Measurements from ENCODE around the gene SLC27A6. TPM values are rescaled to one million over a fixed set of nuclear protein-coding genes. Genes with fewer than 3 reads are reported as not detected.

The SLC27A6 gene
- total RNA-seq, 1 donor from 2014 or later: 1.1 TPM

DNA sequence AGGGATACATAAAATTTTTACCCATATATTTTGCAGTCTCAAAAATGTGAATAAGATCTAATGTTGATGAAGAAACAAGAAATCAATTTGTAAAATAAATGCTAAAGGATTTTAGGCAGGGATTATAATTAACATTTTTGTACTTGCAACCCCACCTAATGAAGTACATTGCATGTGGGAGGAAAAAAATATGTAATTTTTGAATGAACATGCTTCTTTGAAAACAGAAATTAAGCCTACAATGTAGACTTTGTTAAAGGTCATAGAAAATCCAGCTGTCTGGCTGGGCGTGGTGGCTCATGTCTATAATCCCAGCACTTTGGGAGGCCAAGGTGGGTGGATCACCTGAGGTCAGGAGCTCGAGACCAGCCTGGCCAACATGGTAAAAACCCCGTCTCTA is 15.6 kb downstream of the SLC27A6 start:
- Histone ChIP-seq H3K27me3 (ENCODE audit: control insufficient read depth, insufficient read depth, low read length) (no peaks in the 10 kb centered on the region), H3K36me3 (ENCODE audit: control insufficient read depth, insufficient read depth, low read length) (no peaks in the 10 kb centered on the region), H3K4me3 (ENCODE audit: low read depth, low read length) (no peak overlapping the region)
- TF ChIP-seq, protein P1, sequence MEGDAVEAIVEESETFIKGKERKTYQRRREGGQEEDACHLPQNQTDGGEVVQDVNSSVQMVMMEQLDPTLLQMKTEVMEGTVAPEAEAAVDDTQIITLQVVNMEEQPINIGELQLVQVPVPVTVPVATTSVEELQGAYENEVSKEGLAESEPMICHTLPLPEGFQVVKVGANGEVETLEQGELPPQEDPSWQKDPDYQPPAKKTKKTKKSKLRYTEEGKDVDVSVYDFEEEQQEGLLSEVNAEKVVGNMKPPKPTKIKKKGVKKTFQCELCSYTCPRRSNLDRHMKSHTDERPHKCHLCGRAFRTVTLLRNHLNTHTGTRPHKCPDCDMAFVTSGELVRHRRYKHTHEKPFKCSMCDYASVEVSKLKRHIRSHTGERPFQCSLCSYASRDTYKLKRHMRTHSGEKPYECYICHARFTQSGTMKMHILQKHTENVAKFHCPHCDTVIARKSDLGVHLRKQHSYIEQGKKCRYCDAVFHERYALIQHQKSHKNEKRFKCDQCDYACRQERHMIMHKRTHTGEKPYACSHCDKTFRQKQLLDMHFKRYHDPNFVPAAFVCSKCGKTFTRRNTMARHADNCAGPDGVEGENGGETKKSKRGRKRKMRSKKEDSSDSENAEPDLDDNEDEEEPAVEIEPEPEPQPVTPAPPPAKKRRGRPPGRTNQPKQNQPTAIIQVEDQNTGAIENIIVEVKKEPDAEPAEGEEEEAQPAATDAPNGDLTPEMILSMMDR (IDR thresholded peaks at IDR 0.05; ENCODE audit: insufficient read depth, low read length, severe bottlenecking): no peak
- DNase-seq (ENCODE audit: low read depth) (no peak), FAIRE-seq (no peak)

DNA sequence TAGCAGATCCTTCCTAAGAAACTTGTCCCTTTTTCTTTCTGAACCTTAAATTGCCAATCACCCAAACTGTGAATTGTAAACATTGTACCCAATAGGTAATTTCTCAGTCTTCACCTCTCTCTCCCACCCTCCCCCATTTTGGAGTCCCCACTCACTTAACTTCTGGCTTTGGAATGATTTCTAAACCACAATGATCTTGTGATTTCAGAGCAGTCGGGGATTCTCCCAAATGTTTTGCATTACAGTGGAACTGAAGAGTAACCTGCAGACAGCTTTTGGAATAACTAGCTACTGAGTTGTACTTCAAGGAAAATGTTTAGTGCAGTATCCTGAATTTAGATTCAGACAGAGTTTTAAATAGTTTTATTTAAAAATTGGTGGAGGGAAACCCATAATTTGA is 19.2 kb downstream of the SLC27A6 start:
- H3K36me3 ChIP-seq (ENCODE audit: control insufficient read depth, insufficient read depth, low read length): no peaks in the 10 kb centered on the region
- TF ChIP-seq, protein P1 (IDR thresholded peaks at IDR 0.05; ENCODE audit: insufficient read depth, low read length, severe bottlenecking): no peak
- FAIRE-seq: no peak
- no peaks in the 10 kb centered on the region for H3K27me3 ChIP-seq (ENCODE audit: control insufficient read depth, insufficient read depth, low read length)
- H3K4me3 ChIP-seq (ENCODE audit: low read depth, low read length): no peak overlapping the region
- DNase-seq (ENCODE audit: low read depth): no peak

DNA sequence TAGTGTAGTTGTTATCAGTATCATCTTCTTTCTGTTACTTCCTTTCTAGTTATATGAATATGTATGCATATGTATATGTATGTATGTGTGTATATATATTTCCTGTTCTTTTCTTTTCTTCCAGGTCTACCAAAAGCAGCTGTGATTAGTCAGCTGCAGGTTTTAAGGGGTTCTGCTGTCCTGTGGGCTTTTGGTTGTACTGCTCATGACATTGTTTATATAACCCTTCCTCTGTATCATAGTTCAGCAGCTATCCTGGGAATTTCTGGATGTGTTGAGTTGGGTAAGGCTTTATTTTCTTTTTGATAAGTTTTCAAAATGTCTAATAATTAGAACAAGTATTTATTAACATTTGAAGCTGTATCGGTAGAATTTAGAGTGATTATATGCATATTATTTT is 23.2 kb downstream of the SLC27A6 start:
- FAIRE-seq (no peak), DNase-seq (ENCODE audit: low read depth) (no peak)
- TF ChIP-seq, protein P1 (IDR thresholded peaks at IDR 0.05; ENCODE audit: insufficient read depth, low read length, severe bottlenecking): no peak
- Histone ChIP-seq H3K36me3 (ENCODE audit: control insufficient read depth, insufficient read depth, low read length) (no peaks in the 10 kb centered on the region), H3K4me3 (ENCODE audit: low read depth, low read length) (no peak overlapping the region), H3K27me3 (ENCODE audit: control insufficient read depth, insufficient read depth, low read length) (no peaks in the 10 kb centered on the region)

DNA sequence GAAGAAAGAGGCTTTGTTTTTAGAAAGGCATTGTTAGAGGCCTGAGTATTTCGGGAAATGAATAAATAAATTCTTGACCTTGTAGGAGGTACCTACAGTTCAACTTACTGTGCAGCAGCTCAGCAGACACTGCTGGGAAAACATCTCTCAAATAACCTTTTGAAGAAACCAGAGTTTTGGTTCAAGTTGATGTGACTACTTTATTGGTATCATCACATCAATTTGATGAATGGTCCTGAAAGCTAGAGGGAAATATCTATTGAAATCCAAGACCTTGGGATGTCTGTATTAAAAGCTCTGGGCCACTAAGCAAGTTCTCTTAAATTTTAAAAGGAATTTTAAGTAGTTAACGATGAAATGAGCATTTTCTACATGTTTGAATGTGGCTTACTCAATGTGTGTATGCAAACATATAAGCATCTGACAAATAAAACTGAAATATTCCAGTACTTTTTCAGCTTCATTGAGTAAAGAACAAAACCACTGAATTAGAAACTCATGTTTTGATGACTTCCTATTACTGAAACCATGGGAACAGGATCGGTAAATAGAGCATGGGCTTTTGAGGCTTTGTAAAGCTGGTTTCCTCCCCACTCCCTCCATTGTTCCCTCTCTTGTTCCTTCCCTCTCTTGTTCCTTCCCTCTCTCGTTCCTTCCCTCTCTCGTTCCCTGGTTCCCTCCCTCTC is 36.7 kb downstream of the SLC27A6 start:
- TF ChIP-seq, protein P1 (IDR thresholded peaks at IDR 0.05; ENCODE audit: insufficient read depth, low read length, severe bottlenecking): no peak
- Histone ChIP-seq H3K36me3 (ENCODE audit: control insufficient read depth, insufficient read depth, low read length) (no peaks in the 10 kb centered on the region), H3K27me3 (ENCODE audit: control insufficient read depth, insufficient read depth, low read length) (no peaks in the 10 kb centered on the region), H3K4me3 (ENCODE audit: low read depth, low read length) (no peak overlapping the region)
- DNase-seq (ENCODE audit: low read depth) (no peak), FAIRE-seq (no peak)

DNA sequence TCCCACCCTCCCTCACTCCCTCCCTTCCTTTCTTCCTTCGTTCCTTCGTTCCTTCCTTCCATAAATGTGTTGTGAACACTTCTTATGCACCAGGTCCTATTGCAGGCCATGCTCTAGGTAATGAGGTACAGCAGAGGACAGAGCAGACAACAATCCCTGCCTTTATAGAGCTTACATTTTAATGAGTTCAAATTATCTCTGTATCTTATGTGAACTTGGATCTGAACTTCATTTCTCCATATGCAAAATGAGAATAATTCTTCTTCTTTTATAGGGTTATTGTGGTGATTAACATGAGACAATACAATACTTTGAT is 37.2 kb downstream of the SLC27A6 start:
- DNase-seq (ENCODE audit: low read depth): no peak
- Histone ChIP-seq H3K4me3 (ENCODE audit: low read depth, low read length) (no peak overlapping the region), H3K36me3 (ENCODE audit: control insufficient read depth, insufficient read depth, low read length) (no peaks in the 10 kb centered on the region), H3K27me3 (ENCODE audit: control insufficient read depth, insufficient read depth, low read length) (no peaks in the 10 kb centered on the region)
- TF ChIP-seq, protein P1 (IDR thresholded peaks at IDR 0.05; ENCODE audit: insufficient read depth, low read length, severe bottlenecking): no peak
- no peak for FAIRE-seq

DNA sequence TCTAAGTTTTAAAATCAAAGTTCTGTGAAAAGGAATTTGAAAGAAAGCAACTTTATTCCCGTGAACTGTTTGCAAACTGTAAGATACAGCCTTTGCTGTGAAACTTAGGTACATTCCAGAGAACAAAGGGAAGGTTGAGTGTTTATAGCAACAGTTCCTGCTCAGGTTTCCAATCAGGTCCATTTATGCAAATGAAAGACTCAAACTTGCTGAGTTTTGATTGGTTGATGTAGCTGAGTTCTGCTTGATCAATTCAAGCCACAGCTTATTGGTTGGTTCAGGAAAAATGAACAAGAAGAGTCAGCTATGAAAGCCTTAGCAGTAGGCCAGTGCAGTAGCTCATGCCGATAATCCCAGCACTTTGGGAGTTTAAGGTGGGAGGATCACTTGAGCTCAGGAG is 37.9 kb downstream of the SLC27A6 start:
- peak; percentile 58 for DNase-seq (ENCODE audit: low read depth)
- FAIRE-seq: no peak

More for the DNA sequence above, 37.9 kb downstream of the SLC27A6 start:
- TF ChIP-seq, protein P1 (IDR thresholded peaks at IDR 0.05; ENCODE audit: insufficient read depth, low read length, severe bottlenecking): no peak
- Histone ChIP-seq H3K36me3 (ENCODE audit: control insufficient read depth, insufficient read depth, low read length) (no peaks in the 10 kb centered on the region), H3K4me3 (ENCODE audit: low read depth, low read length) (no peak overlapping the region), H3K27me3 (ENCODE audit: control insufficient read depth, insufficient read depth, low read length) (no peaks in the 10 kb centered on the region)
